T follicular helper cell (primary cell): ENCODE data around the gene PRSS12.
A peak's percentile ranks its signal among the peaks of the same experiment; 100 is the strongest.
"Not testable (repeated sequence)": the region's sequence is repeated elsewhere in the genome, so short reads cannot be mapped to it uniquely, and the experiment has no call there.

Experiments
- DNase-seq: peaks from one replicate; pipeline ENCODE4 v3.0.0-alpha.2; 2020; ENCODE audit warnings: low read depth
- total RNA-seq, 2 experiments: gene quantifications; one replicate each; lab custom pipeline; 2026; lab: John Stamatoyannopoulos, UW

Gene PRSS12
- total RNA-seq: 0 to 0.24 reads per million in 2 experiments

- DNase-seq: peak; percentile 4
Observed at GRCh38 chr4:118352843-118353533, at the start of gene PRSS12. Gene PRSS12, minus strand, starts transcription at chr4:118353003. Its CDS starts 283 bp downstream, at chr4:118352720.

- DNase-seq: no peak
Observed at GRCh38 chr4:118400356-118400755, 47.6 kb upstream of the PRSS12 start.

GRCh38 chr4:118399883-118400282 lies 47.1 kb upstream of the PRSS12 start:
- not testable (repeated sequence) for DNase-seq

- no peak for DNase-seq
Observed at GRCh38 chr4:118398226-118399090, 45.7 kb upstream of the PRSS12 start.

- DNase-seq: no peak
Observed at GRCh38 chr4:118397623-118397979, 44.8 kb upstream of the PRSS12 start.

- no peak for DNase-seq
Observed at GRCh38 chr4:118396881-118397622, 44.2 kb upstream of the PRSS12 start.

- no peak for DNase-seq
Observed at GRCh38 chr4:118395057-118395644, 42.3 kb upstream of the PRSS12 start.

GRCh38 chr4:118392509-118392908 lies 39.7 kb upstream of the PRSS12 start:
- DNase-seq: not testable (repeated sequence)

- no peak for DNase-seq
Observed at GRCh38 chr4:118390121-118390520, 37.3 kb upstream of the PRSS12 start.

GRCh38 chr4:118389721-118390120 lies 36.9 kb upstream of the PRSS12 start:
- DNase-seq: no peak

GRCh38 chr4:118388606-118389005 lies 35.8 kb upstream of the PRSS12 start:
- no peak for DNase-seq

GRCh38 chr4:118381902-118382301 lies 29.1 kb upstream of the PRSS12 start:
- DNase-seq: no peak

- no peak for DNase-seq
Observed at GRCh38 chr4:118373614-118374255, 20.9 kb upstream of the PRSS12 start.

- no peak for DNase-seq
Observed at GRCh38 chr4:118372251-118372650, 19.4 kb upstream of the PRSS12 start.

GRCh38 chr4:118369231-118369630 lies 16.4 kb upstream of the PRSS12 start:
- DNase-seq: no peak

GRCh38 chr4:118367872-118368271 lies 15.1 kb upstream of the PRSS12 start:
- no peak for DNase-seq

GRCh38 chr4:118367361-118367760 lies 14.6 kb upstream of the PRSS12 start:
- no peak for DNase-seq

GRCh38 chr4:118363166-118363565 lies 10.4 kb upstream of the PRSS12 start:
- DNase-seq: no peak

GRCh38 chr4:118361192-118361591 lies 8.4 kb upstream of the PRSS12 start:
- DNase-seq: no peak

GRCh38 chr4:118360106-118360505 lies 7.3 kb upstream of the PRSS12 start:
- no peak for DNase-seq

GRCh38 chr4:118357601-118358000 lies 4.8 kb upstream of the PRSS12 start:
- no peak for DNase-seq

- DNase-seq: no peak
Observed at GRCh38 chr4:118356731-118357130, 3.9 kb upstream of the PRSS12 start.
